ENCODE data around the gene LIN37.
"Not testable (repeated sequence)": the region's sequence is repeated elsewhere in the genome, so short reads cannot be mapped to it uniquely, and the experiment has no call there.

Gene LIN37

DNA sequence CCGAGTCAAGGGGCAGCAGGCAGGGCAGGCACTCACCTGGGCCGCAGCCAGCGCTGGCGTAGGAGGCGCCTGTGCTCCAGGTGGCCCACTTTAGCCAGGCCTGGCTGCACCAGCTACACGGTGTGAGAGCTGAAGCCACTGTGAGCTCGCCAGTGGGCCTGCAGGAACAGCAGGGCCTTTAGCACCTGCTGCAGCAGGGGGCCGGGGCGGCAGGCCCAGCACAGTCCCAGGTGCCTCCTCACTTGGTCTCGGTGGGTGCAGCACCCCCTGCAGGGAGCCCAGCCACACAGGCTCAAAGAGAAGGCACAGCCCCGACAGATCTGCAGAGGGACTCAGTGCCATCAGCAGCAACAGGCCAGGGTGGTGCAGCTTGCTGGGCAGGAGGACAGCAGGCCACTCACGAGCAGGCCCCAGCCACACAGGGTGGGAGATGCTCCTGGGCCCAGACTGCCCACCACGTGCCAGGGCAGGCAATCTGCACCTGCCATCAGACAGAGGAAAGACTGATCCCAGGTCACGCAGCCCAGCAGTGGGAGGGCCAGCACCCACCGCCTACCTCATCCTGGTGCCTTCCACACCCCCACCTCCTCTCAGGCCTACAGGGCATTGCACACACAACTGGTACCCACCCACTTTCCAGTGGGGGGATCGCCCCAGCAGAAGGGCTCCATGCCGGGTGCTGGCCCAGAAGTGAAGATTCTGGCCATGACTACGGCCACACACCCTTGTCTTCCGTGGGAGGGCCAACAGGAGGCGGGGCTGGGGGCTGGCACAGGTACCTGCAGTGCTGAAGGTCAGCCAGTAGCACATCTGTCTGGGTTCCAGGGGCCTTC, 42.8 kb downstream of the LIN37 start:
- no peak for DNase-seq

DNA sequence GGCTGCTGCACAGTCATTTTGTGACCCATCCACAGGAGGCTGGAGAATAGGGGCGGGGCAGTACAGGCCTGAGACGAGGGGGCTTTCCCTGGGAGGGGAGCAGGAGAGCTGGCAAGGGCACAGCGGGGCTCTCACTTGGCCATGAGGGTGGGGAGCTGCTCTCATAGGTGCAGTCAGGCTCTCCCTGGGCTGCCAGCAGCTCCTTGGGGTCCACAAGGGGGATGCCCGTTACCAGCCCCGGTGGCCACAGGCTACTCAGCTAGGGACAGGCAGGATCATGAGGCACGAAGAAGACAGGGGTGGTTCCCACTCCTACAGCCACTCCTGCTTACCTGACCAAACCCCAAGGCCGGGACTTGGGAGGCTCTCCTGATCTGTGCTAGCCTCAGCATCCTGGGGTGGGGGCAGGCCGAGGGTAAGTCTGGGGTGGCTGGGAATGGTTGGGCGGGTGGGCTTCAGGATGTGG, 43.5 kb downstream of the LIN37 start:
- DNase-seq = no peak

- DNase-seq = no peak
These were observed 43.9 kb downstream of the LIN37 start for GRCh38 chr19:35792312-35792711.

- DNase-seq = no peak
These were observed 44.5 kb downstream of the LIN37 start for GRCh38 chr19:35792888-35793287.

DNA sequence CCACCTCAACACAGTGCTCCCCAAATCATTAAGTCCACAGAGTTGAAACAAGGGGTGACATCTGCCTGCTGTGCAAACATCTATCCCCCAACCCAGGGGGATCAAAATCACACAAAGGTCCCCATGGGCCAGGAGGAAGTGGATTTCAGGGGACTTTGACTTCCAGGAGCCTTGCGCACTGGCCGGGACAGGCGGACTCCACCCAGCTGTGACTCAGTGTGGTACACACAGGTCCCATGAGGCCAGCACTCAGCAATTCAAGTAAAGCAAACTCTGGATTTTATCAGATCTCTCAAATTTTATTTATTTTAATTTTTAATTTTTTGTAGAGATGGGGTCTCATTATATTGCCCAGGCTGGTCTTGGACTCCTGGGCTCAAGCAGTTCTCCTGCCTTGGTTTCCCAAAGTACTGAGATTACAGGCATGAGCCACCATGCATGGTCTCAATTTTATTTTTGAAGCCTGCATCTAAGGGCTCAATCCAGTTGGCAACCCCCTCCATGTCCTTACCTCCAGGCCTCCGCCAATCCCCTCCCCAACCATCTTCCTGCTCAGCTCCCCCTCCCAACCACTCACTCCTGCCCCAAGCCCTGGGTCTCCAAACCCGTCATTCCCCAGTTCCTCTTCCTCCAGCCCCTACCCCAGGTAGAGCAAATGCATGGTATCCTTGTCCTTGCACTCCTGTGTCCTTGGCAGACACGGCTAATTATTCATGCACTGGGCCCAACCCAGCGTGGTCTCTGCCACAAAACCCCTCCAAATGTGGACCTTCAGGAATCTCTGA, 45.2 kb downstream of the LIN37 start:
- no peak for DNase-seq

- not testable (repeated sequence) for DNase-seq
These were observed 47.2 kb downstream of the LIN37 start for GRCh38 chr19:35795564-35795963.

GRCh38 chr19:35796645-35797542, 48.5 kb downstream of the LIN37 start:
- DNase-seq = no peak

GRCh38 chr19:35797663-35798062, 49.3 kb downstream of the LIN37 start:
- no peak for DNase-seq

DNA sequence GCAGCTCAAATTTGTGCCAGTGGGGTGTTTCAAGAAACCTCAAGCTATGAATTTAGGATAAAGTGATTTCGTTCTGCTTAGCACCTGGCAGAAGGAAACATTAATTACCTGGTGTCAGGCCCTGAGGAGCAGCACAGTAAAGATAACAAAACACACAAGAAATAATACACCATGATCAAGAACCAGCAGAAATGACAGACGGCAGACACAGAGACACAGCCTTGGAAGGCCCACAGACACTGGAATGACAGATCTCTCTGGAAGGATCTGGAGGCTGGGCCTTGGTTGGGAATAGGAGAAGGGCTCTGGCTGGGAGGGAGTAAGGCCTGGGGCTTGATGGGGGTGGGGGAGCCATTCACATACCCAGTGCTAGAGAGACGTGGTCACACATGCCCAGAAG, 53.5 kb downstream of the LIN37 start:
- DNase-seq = no peak

Data from activated T-cell treated with anti-CD3 and anti-CD28 coated beads, Interleukin-2, amount 50 U/mL, for 1 hour (primary cell).